Measurements from ENCODE around the gene GALNT18. TPM values are rescaled to one million over a fixed set of nuclear protein-coding genes. Genes with fewer than 3 reads are reported as not detected.

GALNT18 gene
- total RNA-seq, 1 experiment from 2014 or later: 1.7 TPM

GRCh38 chr11:11345099-11345498, 276.7 kb downstream of the GALNT18 start:
- Histone ChIP-seq H3K9me3 (ENCODE audit: control insufficient read depth, low read depth, low read length) (no peaks in the 10 kb centered on the region), H3T11ph (ENCODE audit: low read length) (no peak overlapping the region), H2BK15ac (ENCODE audit: low read depth, low read length) (no peak overlapping the region), H3K23me2 (ENCODE audit: insufficient read length, low read depth, low read length, poor library complexity, severe bottlenecking) (no peaks in the 10 kb centered on the region), H3K18ac (ENCODE audit: insufficient read length, low read depth, low read length) (no peak overlapping the region), H2BK5ac (ENCODE audit: insufficient read length, low read length) (no peak overlapping the region), H4K91ac (ENCODE audit: insufficient read length, low read depth, low read length) (no peak overlapping the region), H2BK20ac (ENCODE audit: low read depth, low read length, poor library complexity, severe bottlenecking) (no peak overlapping the region), H2AFZ (ENCODE audit: low read length) (no peak overlapping the region), H2AK5ac (ENCODE audit: insufficient read length, low read length) (no peak overlapping the region), H3K56ac (ENCODE audit: insufficient read length, low read depth, low read length) (no peak overlapping the region), H3K79me2 (ENCODE audit: insufficient read depth, low read length) (no peaks in the 10 kb centered on the region), H3K79me1 (ENCODE audit: insufficient read depth, low read depth, low read length, poor library complexity, severe bottlenecking) (no peaks in the 10 kb centered on the region), H4K8ac (replicated peaks; ENCODE audit: insufficient read length, low read depth, low read length) (no peak overlapping the region), H3K4ac (ENCODE audit: low read depth, low read length) (no peak overlapping the region), H3K27ac (ENCODE audit: insufficient read length, low read depth, low read length) (no peak overlapping the region), H3K4me2 (ENCODE audit: insufficient read depth, insufficient read length, low read length) (no peak overlapping the region), H4K20me1 (ENCODE audit: control insufficient read depth, insufficient read depth, insufficient read length) (no peaks in the 10 kb centered on the region), H4K5ac (ENCODE audit: insufficient read length, low read depth, low read length) (no peak overlapping the region), H3K4me1 (ENCODE audit: insufficient read depth, low read length) (no peaks in the 10 kb centered on the region), H3K23ac (ENCODE audit: insufficient read length, low read depth, low read length) (no peak overlapping the region), H3K9ac (ENCODE audit: extremely low read depth, insufficient read length, low read length) (no peak overlapping the region), H2BK12ac (ENCODE audit: insufficient read length, low read depth, low read length) (no peak overlapping the region), H2BK120ac (ENCODE audit: low read depth, low read length, poor library complexity, severe bottlenecking) (no peak overlapping the region), H3K27me3 (ENCODE audit: insufficient read depth, low read length) (no peaks in the 10 kb centered on the region; the same call in 1 of the 2 replicates), H3K14ac (ENCODE audit: insufficient read depth, low read length) (no peak overlapping the region)
- H3K27ac Mint-ChIP-seq: no peak overlapping the region; a peak in 1 of 7 replicates
- no CpG with 5 or more reads among the region's 1 CpG for WGBS (ENCODE audit: extremely low coverage, insufficient read length, low lambda C conversion rate)
- no peaks in the 10 kb centered on the region for H3K36me3 Mint-ChIP-seq (ENCODE audit: insufficient read depth in 1 of 3, low read depth in 3 of 3)
- H3K27me3 Mint-ChIP-seq (ENCODE audit: low read depth): peaks cover 2% of the 10 kb centered on the region
- peaks cover 0 to 2% of the 10 kb centered on the region in 2 experiments; a peak in 2 of 4 replicates for H3K4me1 Mint-ChIP-seq
- DNase-seq: no peak
- H3K9me3 Mint-ChIP-seq: no peaks in the 10 kb centered on the region
- no peak overlapping the region for H3K4me3 Mint-ChIP-seq
- no peak for TF ChIP-seq CTCF (conservative IDR thresholded peaks at IDR 0.05)
